PC-3 (cell line): Measurements from ENCODE around the gene WIZ.

Experiments used
- CTCF ChIP-seq: fragments of 300-600 bp; sonication (generic); conservative IDR thresholded peaks from 2 replicates; pipeline ENCODE4 v1.5.1; 2017; ENCODE audit warnings: antibody characterized with exemption, low read depth, mild to moderate bottlenecking, low read length
- EZH2 ChIP-seq: fragments of 300-600 bp; sonication (generic); IDR thresholded peaks from one replicate; pipeline ENCODE4 v1.6.1; 2017; ENCODE audit warnings: antibody characterized with exemption, mild to moderate bottlenecking, low read length; ENCODE audit not compliant: unreplicated experiment

GRCh38 chr19:15399234-15399515, 50.6 kb downstream of the WIZ start:
- TF ChIP-seq CTCF = no peak
- TF ChIP-seq EZH2 = no peak
